DMS53 treated with DMSO at 0.1 percent for 48 hours (cell line): ENCODE measurements around the gene TTPAL.

Source experiments
- DNase-seq: peaks from one replicate; lab custom pipeline; 2025; ENCODE audit not compliant: unreplicated experiment; lab: John Stamatoyannopoulos, UW

Gene TTPAL, protein sequence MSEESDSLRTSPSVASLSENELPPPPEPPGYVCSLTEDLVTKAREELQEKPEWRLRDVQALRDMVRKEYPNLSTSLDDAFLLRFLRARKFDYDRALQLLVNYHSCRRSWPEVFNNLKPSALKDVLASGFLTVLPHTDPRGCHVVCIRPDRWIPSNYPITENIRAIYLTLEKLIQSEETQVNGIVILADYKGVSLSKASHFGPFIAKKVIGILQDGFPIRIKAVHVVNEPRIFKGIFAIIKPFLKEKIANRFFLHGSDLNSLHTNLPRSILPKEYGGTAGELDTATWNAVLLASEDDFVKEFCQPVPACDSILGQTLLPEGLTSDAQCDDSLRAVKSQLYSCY

DNA sequence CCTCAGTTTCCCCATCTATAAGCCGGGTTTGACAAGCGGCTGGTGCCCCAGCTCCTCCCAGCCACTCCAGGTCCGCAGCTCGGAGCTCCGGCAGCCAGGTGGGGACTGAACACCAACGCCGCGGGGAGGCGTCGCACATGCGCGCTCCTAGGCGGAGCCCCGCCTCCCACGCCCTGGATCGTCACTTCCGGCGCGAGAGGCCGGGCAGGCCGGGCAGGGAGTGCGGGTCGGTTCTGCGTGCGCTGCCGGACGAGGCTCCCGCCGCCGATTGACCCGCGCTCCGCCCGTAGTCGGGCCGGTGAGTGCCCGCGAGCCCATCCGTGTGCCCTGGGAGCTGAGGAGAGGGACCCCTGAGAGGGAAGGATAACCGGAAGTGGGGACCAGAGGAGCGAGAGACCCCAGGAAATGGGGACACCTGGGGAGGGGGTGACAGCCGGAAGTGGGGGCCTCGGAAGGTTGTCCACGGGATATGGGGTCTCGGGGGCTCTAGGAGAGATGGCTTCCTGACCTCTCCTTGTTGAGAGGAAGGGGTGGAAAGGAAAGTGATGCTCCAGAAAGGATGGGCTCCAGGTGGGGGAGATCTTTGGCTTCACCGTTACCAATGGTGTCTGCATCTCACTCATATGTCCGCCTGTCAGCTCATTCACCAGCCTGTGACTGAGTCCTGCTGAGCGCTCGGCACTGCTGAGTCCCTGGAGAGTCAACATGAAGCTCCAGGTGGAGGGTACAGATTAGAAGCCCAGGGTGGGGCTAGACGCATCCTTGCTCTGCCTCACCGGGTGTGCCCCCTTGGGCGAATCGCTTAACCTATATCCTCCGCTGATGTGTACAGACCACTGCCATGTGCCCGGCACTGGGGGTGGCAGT lies at the start of gene TTPAL:
TSS of gene TTPAL (plus strand) at position 181 of the 867 bp plus-strand sequence. CDS start 4,126 bp downstream, outside the sequence.
- peak; percentile 91 for DNase-seq

DNA sequence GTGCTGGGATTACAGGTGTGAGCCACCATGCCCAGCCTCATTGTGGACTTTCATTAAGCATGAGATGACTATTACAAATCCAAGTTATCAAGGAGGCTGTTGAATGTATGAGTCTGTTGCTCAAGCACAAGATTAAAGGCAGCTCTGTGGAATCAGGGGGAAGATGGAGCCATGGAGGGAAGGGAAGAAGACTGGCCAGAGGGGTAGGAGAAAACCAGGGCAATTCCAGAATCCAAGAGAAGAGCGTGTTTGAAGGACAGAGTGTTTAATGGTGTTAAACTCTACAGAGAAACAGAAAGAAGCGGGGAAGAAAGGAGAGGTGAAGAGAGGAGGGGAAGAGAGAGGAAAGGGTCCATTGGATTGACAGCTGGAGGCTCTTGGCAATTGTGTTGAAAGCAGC lies 49.8 kb upstream of the TTPAL start:
- DNase-seq, result no peak

DNA sequence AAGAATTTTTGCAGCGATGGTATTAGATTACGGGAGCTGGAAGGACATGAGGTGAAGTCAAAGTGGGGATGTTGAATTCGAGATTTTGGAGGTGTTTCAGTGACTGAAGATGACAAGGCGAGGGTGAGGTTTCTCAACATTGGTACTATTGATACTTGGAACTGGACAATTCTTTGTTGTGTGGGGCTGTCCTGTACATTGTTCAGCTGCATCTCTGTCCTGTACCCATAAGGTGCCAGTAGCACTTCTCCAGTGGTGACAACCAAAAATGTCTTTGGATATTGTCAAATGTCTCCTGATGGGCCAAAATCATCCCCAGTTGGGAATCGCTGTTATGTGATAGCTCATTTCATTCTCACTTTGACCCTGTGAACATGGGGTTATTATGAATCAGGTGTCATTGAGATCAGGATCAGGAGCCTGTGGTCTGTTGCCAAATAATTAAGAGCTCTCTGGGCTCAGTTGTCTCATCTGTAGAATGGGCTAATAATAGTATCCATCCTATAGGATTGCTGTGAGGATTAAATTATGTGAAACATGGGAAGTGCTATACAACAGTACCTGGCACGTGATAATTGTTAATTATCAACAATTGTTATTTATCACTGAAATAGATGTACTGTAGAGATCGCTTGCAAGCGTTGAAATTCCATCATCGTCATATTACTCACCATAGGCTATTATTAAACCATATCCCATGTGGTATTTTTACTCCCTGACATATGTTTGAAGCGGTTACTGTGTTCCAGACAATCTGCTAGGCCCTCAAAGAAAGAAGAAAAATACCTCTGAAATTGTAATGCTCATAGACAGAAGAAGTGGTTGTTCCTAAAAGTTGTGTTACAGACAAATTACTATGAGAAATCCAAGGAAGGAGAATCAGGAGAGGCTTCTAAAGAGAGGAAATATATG lies 48.5 kb upstream of the TTPAL start:
- no peak for DNase-seq

GRCh38 chr20:44427804-44428173 lies 47.9 kb upstream of the TTPAL start:
- no peak for DNase-seq

GRCh38 chr20:44428174-44429016 lies 47.3 kb upstream of the TTPAL start:
- DNase-seq, result no peak

- DNase-seq, result no peak
Observed at GRCh38 chr20:44429017-44429339, 46.7 kb upstream of the TTPAL start.

DNA sequence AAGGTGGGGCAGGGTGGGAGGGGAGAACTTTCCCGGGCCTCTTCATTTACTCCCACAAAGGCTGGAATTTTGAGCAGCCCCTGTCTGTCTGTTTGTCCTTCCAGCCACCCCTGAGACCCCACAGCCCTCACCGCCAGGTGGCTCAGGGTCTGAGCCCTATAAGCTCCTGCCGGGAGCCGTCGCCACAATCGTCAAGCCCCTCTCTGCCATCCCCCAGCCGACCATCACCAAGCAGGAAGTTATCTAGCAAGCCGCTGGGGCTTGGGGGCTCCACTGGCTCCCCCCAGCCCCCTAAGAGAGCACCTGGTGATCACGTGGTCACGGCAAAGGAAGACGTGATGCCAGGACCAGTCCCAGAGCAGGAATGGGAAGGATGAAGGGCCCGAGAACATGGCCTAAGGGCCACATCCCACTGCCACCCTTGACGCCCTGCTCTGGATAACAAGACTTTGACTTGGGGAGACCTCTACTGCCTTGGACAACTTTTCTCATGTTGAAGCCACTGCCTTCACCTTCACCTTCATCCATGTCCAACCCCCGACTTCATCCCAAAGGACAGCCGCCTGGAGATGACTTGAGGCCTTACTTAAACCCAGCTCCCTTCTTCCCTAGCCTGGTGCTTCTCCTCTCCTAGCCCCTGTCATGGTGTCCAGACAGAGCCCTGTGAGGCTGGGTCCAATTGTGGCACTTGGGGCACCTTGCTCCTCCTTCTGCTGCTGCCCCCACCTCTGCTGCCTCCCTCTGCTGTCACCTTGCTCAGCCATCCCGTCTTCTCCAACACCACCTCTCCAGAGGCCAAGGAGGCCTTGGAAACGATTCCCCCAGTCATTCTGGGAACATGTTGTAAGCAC lies 46.0 kb upstream of the TTPAL start:
- no peak for DNase-seq

- DNase-seq, result no peak
Observed at GRCh38 chr20:44430270-44431065, 45.2 kb upstream of the TTPAL start.

GRCh38 chr20:44431118-44431501 lies 44.6 kb upstream of the TTPAL start:
- DNase-seq, result no peak

DNA sequence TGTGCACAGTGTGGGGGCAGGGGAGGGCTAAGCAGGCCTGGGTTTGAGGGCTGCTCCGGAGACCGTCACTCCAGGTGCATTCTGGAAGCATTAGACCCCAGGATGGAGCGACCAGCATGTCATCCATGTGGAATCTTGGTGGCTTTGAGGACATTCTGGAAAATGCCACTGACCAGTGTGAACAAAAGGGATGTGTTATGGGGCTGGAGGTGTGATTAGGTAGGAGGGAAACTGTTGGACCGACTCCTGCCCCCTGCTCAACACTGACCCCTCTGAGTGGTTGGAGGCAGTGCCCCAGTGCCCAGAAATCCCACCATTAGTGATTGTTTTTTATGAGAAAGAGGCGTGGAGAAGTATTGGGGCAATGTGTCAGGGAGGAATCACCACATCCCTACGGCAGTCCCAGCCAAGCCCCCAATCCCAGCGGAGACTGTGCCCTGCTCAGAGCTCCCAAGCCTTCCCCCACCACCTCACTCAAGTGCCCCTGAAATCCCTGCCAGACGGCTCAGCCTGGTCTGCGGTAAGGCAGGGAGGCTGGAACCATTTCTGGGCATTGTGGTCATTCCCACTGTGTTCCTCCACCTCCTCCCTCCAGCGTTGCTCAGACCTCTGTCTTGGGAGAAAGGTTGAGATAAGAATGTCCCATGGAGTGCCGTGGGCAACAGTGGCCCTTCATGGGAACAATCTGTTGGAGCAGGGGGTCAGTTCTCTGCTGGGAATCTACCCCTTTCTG lies 44.0 kb upstream of the TTPAL start:
- DNase-seq, result no peak

DNA sequence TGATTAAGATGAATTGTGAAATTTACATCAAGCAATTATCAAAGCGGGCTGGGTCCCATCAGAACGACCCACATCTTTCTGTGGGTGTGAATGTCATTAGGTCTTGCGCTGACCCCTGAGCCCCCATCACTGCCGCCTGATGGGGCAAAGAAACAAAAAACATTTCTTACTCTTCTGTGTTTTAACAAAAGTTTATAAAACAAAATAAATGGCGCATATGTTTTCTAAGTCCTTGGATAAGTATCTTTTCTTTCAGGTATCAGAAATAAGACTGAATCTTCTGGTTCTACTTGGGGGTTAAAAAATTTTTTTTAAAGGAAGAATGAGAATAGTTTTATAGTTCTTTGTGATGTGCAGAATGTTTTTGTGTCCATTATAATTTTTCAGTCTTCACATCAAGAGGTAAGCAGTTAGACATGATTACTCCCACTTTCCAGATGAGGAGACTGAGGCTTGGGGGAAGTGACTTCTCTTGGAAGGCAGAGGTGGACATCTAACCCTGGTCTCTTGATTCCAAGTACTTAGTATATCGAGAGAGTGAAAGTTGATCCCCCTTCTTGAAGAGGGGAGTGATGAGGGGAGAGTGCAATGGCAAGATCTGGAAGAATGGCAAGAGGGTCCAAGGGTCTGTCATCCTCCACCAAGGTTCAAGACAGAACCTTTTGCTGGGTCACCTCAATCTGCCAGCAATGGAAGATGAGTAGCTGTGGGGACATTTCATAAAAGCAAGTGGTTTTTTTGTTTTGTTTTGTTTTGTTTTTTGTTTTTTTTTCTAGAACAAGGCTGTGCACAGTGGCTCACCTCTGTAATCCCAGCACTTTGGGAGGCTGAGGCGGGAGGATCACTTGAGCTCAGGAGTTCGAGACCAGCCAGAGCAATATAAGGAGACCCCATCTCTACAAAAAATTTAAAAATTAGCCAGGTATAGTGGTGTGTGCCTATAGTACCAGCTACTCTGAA lies 42.8 kb upstream of the TTPAL start:
- no peak for DNase-seq

DNA sequence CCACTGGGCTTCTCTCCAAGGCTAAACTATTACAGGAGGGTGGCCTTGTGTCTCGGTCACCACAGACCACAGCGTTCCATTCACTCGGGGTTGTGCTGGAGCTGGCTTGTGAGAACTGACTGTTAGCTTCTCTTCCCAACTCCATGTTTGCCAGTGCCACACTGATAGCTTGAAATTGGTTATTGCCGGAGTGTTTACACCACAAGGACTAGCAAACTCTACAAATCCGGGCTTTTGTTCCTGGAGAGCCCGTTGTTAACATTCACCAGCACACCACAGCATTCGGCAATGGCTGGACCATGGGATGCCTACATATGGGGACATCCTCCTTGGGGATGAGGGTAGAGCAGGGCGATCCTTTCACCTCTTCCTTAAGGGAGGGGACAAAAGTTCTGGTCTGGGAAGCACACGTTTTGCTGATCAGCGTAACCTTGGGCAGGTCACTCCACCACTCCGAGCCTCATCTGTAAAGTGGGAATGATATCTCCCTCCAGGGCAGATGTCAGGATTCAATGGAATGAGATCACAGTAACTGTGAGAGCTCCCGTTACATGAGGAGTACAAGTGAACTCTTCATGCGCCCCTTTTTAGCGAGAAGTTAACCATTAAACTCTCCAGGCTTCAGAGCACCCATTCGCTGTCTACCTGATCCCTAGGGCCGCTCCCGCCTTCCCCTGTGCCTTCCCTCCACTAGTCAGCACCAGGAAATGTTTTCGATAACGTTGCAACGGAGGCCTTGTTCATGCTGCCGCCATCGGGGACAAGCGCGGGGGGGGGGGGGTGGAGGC lies 41.7 kb upstream of the TTPAL start:
- DNase-seq, result peak; percentile 17

- DNase-seq, result no peak
Observed at GRCh38 chr20:44435630-44436335, 39.9 kb upstream of the TTPAL start.

DNA sequence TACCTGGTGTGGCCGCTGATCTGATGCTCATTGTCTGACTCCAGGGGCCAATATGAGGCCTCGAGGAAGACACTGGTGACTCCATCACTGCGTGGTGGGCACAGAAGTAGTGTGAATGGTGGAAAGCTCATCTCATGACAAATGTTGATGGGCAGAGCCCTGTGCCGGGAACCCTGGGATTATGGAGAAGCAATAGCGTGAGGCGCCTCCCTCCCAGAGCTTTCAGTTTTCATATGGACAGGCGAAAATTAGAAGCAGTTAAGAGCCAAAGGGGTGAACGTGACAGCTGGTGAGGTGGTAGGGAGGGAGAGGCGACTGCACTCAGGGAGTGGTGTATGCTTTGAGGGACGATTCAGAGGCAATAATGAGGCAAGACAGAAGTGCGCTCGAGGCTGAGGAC lies 39.3 kb upstream of the TTPAL start:
- DNase-seq, result no peak

GRCh38 chr20:44437497-44437896 lies 38.2 kb upstream of the TTPAL start:
- DNase-seq, result no peak

DNA sequence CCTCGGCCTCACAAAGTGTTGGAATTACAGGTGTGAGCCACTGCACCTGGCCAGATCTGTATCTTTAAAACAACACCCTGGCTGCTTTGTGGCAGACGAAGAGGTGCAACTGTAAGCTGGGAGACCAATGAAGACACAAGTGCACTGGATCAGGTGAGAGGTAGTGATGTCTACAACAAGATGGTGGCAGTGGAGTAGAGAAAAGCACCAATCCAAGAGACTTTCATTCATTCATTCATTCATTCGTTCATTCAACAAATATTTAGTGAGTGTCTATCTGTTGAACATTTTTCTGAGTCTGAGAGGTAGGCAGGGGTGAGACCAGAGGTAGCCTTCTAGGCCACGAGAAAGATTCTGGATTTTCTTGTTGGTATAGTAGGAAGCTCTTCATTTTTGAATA lies 36.9 kb upstream of the TTPAL start:
- no peak for DNase-seq
